ENCODE data around the gene ERMARD. TPM values are rescaled to one million over a fixed set of nuclear protein-coding genes. Genes with fewer than 3 reads are reported as not detected.

The ERMARD gene
- total RNA-seq, 4 donors from 2014 or later, result 10.3 to 21.4 (median 17.6) TPM

- no peaks in the 10 kb centered on the region for H3K4me1 ChIP-seq
- no peak overlapping the region for H3K27ac ChIP-seq
- H3K4me3 ChIP-seq, result no peak overlapping the region
- intact Hi-C loops (cut with DNase I), result no loop called here
- WGBS, 2 donors, result 30 to 51% methylated on average over 6 to 11 of the region's 18 CpGs
- DNase-seq, result no peak
- H3K36me3 ChIP-seq, result no peaks in the 10 kb centered on the region
- peaks cover 0 to 13% (median 0%) of the 10 kb centered on the region in 4 donors for H3K27me3 ChIP-seq
- TF ChIP-seq CTCF (IDR thresholded peaks at IDR 0.05), result no peak
- TF ChIP-seq POLR2A (IDR thresholded peaks at IDR 0.05), result no peak
- no peaks in the 10 kb centered on the region for H3K9me3 ChIP-seq
Observed at GRCh38 chr6:169810066-169810989, 58.9 kb downstream of the ERMARD start.

GRCh38 chr6:169811072-169811471 is 59.6 kb downstream of the ERMARD start:
- no peak overlapping the region for H3K27ac ChIP-seq
- DNase-seq, result no peak
- intact Hi-C loops (cut with DNase I), result no loop called here
- no peaks in the 10 kb centered on the region for H3K9me3 ChIP-seq
- whole genome bisulfite sequencing, 2 donors, result 91 to 92% methylated on average over 2 to 7 of the region's 8 CpGs
- no peak overlapping the region for H3K4me3 ChIP-seq
- TF ChIP-seq CTCF (IDR thresholded peaks at IDR 0.05), result no peak
- TF ChIP-seq POLR2A (IDR thresholded peaks at IDR 0.05), result no peak
- no peaks in the 10 kb centered on the region for H3K36me3 ChIP-seq
- no peaks in the 10 kb centered on the region for H3K4me1 ChIP-seq
- H3K27me3 ChIP-seq, result peaks cover 0 to 7% (median 0%) of the 10 kb centered on the region in 4 donors

- H3K4me1 ChIP-seq, result no peaks in the 10 kb centered on the region
- no peak overlapping the region for H3K27ac ChIP-seq
- 83 to 86% methylated on average over 7 to 10 of the region's 18 CpGs for WGBS, 2 donors
- TF ChIP-seq POLR2A (IDR thresholded peaks at IDR 0.05) (no peak), CTCF (IDR thresholded peaks at IDR 0.05) (no peak)
- no peaks in the 10 kb centered on the region for H3K36me3 ChIP-seq
- H3K4me3 ChIP-seq, result no peak overlapping the region
- no peaks in the 10 kb centered on the region for H3K9me3 ChIP-seq
- peaks cover 0 to 1% (median 0%) of the 10 kb centered on the region in 4 donors for H3K27me3 ChIP-seq
- intact Hi-C loops (cut with DNase I), result no loop called here
- no peak for DNase-seq
Observed at GRCh38 chr6:169811521-169812256, 60.3 kb downstream of the ERMARD start.

GRCh38 chr6:169812257-169812644 is 60.8 kb downstream of the ERMARD start:
- Histone ChIP-seq H3K27ac (no peak overlapping the region), H3K4me3 (no peak overlapping the region), H3K9me3 (no peaks in the 10 kb centered on the region), H3K36me3 (no peaks in the 10 kb centered on the region), H3K4me1 (no peaks in the 10 kb centered on the region), H3K27me3 (no peaks in the 10 kb centered on the region)
- intact Hi-C loops (cut with DNase I), result no loop called here
- TF ChIP-seq POLR2A (IDR thresholded peaks at IDR 0.05), result no peak
- no peak for DNase-seq
- WGBS, 2 donors, result 90 to 93% methylated on average over 2 to 17 of the region's 17 CpGs

GRCh38 chr6:169813969-169814368 is 62.5 kb downstream of the ERMARD start:
- no peaks in the 10 kb centered on the region for H3K9me3 ChIP-seq
- no peak overlapping the region for H3K4me3 ChIP-seq
- no peak for TF ChIP-seq CTCF (IDR thresholded peaks at IDR 0.05)
- no peak for TF ChIP-seq POLR2A (IDR thresholded peaks at IDR 0.05)
- no peak for DNase-seq
- 83% methylated on average over 4 of the region's 11 CpGs; no CpG with 5 or more reads in 1 of the 2 donors for WGBS, 2 donors
- intact Hi-C loops (cut with DNase I), result no loop called here
- H3K27me3 ChIP-seq, result no peaks in the 10 kb centered on the region
- H3K4me1 ChIP-seq, result no peaks in the 10 kb centered on the region
- no peaks in the 10 kb centered on the region for H3K36me3 ChIP-seq
- H3K27ac ChIP-seq, result no peak overlapping the region

All from esophagus squamous epithelium (tissue), 5 donors.